Esophagus muscularis mucosa (tissue), 3 donors: ENCODE measurements around the gene MOG.

Experiments used
- POLR2A ChIP-seq: fragments of 450-650 bp; IDR thresholded peaks from one replicate; pipeline ENCODE4 v1.6.1; 2017; ENCODE audit warnings: antibody characterized with exemption, moderate library complexity, mild to moderate bottlenecking, low read depth
- TF ChIP-seq, protein P1 (sequence below), 3 experiments: fragments of 200-600 bp in 2 of 3; fragments of 450-650 bp in 1 of 3; sonication (generic) in 2 of 3; IDR thresholded peaks; one replicate each; pipeline ENCODE4 v1.5.1; 2017 to 2019; ENCODE audit warnings: antibody characterized with exemption in 3 of 3, mild to moderate bottlenecking in 2 of 3, moderate library complexity in 1 of 3

DNA sequence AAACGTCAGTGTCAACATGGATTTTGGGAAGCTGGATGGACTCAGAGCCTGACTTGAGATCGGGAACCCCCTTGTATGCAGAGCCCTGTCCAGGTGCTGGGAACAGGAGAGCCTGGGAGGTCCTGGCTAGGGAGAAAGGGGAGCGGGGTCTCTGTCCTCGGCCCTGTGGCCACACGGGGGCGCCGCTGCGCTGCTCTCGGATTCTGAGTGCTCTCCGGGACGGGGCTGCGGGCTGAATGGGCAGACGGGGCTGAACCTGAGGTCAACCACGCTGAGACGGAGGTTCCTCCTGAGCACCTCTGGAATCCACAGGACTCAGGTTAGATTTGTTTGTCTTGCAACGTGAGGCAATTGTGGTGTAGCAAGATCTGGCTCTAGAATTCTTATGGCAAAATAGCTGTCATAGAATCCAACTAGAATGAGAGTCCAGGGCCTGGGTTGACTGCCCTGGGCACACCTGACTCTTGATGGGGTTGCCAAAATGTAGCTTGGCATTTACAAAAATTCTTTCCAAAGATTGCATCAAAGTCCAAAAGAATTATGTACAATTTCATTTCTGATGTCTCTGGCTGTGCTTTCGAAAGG, 45.7 kb downstream of the MOG start:
- TF ChIP-seq, protein P1, sequence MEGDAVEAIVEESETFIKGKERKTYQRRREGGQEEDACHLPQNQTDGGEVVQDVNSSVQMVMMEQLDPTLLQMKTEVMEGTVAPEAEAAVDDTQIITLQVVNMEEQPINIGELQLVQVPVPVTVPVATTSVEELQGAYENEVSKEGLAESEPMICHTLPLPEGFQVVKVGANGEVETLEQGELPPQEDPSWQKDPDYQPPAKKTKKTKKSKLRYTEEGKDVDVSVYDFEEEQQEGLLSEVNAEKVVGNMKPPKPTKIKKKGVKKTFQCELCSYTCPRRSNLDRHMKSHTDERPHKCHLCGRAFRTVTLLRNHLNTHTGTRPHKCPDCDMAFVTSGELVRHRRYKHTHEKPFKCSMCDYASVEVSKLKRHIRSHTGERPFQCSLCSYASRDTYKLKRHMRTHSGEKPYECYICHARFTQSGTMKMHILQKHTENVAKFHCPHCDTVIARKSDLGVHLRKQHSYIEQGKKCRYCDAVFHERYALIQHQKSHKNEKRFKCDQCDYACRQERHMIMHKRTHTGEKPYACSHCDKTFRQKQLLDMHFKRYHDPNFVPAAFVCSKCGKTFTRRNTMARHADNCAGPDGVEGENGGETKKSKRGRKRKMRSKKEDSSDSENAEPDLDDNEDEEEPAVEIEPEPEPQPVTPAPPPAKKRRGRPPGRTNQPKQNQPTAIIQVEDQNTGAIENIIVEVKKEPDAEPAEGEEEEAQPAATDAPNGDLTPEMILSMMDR (IDR thresholded peaks at IDR 0.05): peak in 2 of 3 experiments; percentile 24 to 35
- no peak for TF ChIP-seq POLR2A
